HG03196 (cell line): ENCODE measurements around the gene TMEM167B.

Experiments used
- ATAC-seq: cut with Tn5 transposase; IDR thresholded peaks from one replicate; pipeline ENCODE4 v1.9.1; 2021; ENCODE audit not compliant: unreplicated experiment

Gene TMEM167B

DNA sequence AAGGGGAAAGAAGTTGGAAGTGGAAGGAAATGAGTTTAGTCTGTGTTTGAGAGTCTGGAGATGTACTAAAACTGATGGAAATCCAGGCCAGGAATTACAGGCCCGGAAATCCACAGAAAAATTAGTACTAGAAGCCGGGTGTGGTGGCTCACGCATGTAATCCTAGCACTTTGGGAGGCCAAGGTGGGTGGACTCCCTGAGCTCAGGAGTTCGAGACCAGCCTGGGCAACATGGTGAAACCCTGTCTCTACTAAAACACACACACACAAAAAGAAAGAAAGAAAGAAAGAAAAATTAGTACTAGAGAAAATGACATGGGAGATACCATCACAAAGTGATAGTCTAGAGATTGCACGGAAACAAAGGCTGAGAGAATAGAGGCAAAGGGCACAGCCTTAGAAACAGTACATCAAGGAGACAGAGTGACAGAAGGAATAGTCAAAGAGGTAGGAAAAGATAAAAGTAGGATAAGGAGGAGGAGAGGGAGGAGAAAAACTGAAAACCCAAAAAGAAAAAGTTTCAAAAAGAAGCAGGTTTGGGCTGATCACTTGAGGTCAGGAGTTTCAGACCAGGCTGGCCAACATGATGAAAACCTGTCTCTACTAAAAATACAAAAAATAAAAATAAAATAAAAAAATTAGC is 10.0 kb upstream of the TMEM167B start:
- ATAC-seq = no peak

DNA sequence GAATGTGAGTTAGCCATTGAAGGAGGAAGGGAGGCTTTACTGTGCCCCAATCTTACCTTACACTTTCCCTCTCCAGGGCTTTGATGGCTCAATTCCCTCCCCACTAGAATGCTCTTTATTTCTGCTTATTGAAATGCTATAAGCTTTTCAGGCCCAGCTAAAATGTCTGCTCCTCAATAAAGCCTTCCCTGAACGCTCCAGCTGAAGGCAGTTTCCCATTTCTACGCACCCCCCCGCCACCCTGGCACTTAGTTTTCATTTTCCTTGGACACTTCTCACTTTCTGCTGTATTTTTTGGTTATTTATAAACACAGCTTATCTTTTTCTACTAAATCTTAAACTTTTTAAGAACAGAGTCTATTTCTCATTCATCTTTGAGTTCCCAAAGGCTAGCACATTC is 7.1 kb upstream of the TMEM167B start:
- no peak for ATAC-seq

DNA sequence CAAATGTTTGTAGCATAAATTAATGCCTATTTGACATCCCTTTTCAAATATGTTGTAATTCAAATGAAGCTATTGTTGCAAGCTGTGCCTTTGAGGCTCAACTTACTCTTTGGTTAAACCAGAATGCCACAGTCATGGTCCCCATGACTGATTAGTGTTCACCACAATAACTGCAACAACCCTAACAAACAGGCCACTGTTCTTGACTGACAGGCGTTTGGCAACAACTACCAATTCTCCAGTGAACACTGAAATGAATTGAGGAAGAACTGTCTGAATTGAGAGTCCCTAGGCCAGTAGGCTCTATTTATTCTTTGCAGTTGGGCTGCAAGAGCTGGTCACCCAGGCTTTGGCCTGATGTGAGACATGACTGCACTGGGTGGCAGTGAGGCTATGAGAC is 6.6 kb upstream of the TMEM167B start:
- ATAC-seq = no peak

DNA sequence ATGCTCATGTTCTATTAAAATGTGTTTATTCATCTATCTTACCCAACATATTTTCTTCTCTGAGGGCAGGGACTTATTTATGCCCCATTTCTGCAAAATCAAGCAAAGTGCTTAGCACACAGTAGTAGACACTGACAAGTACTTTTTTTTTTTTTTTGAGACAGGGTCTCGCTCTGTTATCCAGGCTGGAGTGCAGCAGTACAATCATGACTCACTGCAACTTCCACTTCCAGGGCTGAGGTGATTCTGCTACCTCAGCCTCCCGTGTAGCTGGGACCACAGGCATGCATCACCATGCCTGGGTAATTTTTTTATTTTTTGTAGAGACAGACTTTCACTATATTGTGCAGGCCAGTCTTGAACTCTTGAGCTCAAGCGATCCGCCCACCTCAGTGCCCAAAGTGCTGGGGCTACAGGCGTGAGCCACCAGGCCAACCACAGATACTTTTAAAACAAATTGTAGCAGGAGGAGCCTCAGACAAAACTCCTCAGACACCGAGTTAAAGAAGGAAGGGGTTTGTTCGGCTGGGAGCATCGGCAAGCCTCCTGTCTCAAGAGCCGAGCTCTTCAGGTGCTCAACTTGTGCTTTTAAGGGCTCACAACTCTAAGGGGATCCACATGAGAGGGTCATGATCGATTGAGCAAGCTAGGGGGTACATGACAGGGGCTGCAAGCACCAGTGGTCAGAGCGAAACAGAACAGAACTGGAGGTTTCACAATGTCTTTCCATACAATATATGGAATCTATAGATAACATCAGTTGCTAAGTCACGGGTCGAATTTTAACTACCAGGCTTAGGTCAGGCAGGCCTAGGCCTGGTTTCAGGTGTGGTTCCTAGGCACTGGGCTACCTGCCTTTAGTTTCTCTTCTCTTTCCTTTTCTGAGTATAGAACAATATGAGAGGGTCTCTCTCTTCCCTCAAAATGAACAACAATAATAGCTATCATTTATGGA is 5.7 kb upstream of the TMEM167B start:
- no peak for ATAC-seq

DNA sequence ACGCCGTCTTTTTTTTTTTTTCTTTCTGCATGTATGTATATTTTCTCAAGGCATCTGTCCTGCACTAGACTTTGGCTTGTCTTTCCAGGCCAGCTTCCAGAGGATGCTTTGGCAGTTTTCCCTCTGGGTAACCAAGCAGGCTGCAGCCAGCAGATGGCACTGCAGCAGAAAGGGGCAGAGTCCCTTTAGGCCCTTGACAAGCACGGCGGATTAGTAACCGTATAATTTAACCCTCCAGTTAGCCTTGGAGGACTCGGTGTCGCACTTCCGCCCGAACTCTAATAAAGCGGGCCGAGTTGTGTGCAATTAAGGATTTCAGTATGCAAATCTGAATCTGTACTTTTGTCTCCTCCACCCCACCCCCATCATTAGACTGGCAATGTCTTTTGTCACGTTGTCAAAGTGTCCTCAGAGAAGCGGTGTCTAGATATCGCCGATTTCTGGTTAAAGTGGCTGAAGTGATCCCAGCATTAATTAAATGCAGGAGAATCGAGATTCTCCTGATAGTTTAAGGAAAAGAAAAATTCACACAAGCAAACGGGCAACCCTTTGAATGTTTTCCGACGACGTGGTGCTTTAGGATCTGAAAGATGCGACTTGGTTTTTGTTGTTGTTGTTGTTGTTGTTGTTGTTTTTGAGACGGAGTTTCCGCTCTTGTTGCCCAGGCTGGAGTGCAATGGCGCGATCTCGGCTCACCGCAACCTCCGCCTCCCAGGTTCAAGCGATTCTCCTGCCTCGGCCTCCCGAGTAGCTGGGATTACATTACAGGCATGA is 1.1 kb upstream of the TMEM167B start:
- no peak for ATAC-seq

DNA sequence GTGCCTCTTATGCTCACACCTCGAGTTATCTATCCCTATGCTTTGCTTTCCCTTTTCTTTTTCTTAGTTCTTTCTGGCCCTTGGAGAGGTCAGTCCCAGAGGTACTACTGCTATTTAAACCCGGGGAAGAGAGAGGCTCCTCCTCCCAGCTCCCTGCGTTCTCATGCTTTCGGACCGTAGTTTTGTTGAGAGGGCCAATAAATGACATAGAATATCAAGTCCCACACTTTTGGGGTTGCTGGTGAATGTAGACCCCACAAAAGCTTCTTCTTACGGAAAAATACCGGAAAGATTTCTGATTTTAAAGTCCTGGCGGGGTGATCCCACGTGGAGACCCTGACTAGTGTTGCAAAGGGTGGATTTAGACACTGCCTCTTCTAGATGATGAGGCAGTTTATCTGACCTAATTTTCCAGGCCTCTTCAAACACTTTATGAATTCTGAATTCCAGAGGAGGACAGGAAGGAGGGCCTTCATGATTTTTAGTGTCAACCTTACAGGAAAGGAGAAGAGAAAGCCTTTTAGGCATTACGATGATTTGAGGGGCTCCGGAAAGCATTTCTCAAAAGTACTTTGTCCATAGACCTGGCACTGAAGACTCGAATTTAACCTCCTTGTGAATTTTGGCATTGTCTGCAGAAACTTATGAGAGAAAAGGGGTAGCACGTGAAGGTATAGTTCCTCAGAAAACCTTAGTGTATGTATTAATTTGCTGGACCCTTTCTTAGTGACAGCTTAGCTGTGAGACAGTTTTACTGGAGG is 694 bp downstream of the TMEM167B start:
- ATAC-seq = peak; percentile 40

DNA sequence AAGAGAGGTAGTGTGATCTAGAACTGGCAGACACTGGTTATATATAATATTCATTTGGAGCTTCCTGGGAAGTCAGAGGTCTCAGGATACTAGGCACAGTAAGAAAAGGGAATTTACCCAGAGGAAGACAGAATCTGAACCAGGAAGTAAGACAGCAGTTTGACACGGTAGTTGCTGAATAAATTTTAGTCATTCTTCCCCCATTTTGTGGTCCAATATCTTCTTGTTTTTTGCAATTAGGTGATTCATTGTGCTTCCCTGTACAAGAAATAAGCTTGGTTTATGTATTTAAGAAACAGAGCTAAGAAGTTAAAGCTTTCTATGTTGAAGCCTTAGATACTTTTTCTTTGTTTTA is 1.3 kb downstream of the TMEM167B start:
- ATAC-seq = no peak

DNA sequence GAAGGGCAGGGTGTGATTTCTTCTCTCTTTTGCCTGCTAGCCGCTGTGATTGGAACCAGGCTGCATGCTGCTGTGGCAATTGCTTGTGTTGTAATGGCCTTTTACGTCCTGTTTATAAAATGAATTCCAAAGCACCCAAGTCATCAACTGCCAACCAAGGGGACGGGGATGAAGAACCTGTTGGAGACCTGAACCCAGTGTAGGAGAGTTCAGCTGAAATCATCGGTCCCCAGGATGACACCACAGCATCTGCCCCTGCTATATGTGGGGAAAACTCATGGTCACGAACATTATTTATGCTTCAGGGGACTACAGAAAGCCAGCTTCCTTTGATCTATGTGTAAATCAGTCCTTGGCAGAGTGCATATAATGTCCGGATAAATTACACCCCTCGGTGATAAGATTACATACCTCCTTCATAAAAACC is 3.8 kb downstream of the TMEM167B start:
- ATAC-seq = no peak

DNA sequence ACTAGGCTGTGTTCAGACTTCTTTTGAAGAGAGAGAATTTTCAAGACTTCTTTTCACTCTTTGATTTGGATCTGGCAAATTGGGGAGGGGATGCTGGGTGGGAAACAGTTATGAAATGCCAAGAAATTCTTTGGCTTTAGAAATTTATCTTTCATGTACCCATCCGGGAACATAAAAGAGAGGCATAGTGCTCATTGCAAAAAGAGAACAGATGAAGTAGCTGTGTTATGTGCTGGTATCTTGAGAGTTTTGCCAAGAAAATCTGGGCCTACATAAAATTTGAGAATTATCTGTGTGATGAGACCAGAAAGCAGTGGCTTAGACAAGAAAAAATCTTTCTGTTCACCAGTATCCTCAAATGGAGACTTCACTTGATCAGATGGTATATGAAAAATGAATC is 4.3 kb downstream of the TMEM167B start:
- no peak for ATAC-seq

DNA sequence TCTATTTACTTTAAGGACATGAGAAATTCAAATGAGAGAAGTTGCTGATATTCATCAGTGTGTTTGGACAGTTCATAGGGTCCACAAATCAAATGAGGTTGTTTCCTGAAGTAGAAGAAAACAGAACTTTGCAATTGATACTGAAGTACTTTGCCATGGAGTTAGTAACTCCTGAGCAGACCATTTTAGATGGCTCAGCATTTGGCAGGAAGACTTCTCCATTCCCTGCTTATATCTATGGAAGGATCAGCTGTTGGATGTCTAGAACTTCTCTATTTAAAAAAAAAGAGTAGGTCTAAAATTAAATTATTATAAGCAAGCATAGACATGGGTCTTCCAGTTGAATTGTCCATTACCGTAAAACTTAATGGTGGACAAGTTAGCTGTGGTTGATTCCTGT is 5.1 kb downstream of the TMEM167B start:
- ATAC-seq = no peak

DNA sequence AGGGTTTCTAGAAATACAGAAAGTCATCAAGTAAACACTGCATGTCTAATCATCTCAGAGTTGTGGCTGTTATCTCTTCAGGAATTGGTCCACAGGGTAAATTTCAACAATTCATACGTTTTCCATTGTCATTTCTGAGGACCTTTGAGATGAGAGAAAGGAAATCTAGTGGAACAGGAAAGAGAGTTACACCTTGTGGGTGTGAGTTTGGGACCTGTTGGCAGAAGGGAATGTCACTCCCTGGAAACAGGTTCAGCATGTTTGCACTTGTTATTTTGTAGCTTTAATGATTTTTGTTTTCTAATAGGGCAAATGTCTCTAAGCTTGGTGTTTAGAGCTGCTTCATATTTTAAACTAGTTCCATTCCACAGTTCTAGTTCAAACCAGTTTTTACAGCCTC is 5.6 kb downstream of the TMEM167B start:
- ATAC-seq = no peak

DNA sequence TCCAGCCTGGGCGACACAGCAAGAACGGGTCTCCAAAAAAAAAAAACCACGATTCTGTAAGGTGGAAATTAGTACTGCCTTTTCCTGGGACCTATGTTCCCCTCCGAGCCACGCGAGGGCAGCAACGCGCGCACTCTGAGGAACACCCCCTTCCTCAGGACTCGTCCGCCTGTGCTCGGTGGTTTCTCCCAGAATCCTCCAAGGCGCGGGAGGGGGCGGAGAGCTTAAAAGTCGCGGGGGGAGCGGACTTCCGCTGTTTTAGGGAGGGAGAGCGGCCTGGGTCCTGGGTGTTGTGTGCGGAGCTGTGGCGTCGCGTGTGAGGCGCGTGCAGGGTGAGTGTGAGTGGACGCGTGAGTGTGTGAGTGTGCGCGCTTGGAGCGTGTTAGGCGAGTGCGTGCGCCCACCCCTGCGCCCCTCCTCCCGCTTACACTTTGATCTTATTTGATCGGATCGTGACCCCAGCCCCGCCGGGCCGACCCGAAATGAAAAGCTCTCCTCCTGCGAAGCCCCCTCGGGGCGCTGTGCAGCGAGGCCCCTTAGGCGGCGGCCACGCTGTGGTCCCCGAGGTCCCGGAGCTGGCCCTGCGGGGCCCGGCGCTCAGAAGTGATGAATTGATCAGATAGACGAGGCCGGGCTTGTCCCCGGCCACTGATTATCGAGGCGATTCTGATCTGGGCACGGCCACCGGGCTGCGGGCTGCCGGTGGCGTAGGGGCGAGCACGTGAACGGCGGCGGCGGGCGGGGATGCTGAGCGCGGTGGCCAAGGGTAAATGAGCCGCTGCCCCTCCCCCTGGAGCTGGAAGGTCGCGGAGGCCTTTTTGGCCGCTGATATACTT is 9.6 kb downstream of the TMEM167B start:
- peak; percentile 89 for ATAC-seq

DNA sequence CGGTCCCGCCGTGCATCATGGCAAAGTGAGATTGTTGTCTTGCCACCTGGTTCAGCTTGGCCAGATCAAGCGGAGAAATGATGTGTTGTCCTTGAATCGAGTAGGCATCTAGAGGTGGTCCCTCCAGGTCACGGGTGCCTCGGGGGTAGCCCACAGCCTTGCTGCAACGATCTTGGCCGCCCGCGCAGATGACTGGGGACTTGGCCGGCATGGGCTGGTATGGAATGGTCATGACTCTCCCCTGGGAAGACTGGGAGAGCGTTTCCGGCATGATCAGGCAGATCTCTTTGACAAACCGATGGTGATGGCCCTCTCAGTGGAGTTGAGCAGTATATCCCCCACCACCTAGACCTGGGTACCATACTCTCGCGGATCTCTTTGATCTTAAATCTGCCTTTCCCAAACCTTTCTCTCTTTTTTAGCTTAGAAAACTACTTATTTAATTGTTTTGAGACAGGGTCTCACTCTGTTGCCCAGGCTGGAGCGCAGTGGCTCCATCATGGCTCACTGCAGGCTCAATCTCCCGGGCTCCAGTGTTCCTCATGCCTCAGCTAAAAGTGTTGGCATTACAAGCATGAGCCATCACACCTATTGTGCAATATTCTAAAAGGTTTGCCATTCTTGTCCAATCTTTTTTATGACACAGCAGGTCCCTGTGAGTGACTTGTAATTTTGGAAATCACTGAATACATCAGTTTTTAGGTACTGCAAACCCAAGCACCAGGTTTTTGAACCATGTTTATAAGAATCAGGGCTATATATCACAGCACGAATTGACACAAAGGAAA is 14.0 kb downstream of the TMEM167B start:
- ATAC-seq = no peak

DNA sequence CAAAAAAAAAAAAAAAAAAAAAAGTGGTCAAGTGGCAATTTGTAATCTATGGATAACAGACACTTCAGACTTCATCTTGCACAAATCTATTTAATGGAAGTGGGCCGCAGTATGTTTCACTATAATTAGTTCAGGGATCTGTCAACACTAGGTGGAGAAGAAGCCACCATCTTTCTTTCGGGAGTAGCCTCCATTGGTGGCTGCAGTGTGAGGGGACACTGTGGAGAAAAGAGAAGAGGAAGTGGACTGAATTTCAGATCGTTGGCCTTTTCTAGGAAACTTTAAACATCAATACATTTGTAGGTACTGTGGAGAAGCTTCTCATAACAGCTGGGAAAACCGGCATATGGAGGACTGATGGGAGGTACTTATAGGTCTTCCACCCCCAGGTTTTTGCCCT is 15.3 kb downstream of the TMEM167B start:
- no peak for ATAC-seq

DNA sequence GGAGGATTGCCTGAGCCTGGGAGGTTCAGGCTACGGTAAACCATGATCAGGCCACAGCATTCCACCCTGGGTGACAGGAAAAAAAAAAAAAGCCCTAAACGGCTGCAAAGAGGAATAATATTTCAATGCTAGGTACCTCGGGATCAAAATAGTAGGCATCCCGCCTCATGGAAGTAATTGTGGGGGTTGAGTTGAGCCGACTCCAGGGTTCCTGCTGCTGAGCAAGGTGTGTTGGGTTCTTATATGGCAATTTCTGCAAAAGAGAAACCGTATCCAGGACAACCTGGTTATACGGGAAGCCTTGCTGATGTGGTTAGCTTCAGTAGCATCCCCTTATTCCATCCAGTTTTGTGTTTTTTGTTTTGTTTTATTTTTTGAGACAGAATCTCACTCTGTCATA is 17.2 kb downstream of the TMEM167B start:
- ATAC-seq = no peak

DNA sequence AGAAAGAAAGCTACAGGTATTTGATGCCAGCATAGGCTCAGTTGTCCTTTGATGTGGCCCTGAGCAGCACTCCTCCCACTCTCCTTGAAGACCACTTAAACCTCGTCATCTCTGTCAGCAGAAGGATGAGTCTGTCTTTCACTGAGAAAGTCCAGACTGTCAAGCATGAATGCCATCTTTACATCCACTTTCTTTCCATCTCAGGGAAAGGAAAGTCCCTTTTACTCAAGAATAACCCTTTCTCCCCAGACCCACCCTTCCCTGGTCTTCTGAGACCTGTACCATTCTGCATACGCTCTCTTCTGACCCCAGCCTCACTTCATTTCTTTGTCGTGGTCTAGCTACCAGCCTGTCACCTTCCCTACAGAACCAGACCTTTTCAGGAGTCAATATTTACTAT is 19.3 kb downstream of the TMEM167B start:
- ATAC-seq = no peak

DNA sequence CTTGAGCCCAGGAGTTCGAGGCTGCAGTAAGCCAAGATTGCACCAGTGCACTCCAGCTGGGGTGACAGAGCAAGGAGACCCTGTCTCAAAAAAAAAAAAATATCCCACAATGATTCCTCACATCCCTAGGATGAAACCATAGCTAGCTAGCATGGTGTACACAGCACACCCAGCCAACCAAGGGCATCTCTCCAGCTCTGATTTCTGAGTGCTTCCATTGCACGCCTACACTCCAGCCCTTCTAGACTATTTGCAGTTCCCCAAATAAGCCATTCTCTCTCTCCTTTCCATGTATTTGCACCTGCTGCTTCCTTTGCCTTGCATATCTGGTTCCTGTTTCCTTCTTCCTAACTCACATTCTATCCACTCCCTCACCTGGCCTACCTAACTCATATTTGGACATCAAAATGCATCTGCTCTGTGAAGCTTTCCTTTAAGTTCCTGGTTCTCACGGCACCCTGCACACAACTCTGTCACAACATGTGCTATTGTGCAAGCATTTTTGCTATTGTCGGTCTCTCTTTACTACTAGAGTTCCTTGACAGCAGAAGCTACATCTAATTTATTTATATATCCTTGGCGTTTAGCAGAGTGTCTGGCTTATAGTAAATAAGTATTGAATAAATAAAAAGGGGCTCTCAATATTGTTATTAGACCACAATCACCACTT is 21.0 kb downstream of the TMEM167B start:
- no peak for ATAC-seq

DNA sequence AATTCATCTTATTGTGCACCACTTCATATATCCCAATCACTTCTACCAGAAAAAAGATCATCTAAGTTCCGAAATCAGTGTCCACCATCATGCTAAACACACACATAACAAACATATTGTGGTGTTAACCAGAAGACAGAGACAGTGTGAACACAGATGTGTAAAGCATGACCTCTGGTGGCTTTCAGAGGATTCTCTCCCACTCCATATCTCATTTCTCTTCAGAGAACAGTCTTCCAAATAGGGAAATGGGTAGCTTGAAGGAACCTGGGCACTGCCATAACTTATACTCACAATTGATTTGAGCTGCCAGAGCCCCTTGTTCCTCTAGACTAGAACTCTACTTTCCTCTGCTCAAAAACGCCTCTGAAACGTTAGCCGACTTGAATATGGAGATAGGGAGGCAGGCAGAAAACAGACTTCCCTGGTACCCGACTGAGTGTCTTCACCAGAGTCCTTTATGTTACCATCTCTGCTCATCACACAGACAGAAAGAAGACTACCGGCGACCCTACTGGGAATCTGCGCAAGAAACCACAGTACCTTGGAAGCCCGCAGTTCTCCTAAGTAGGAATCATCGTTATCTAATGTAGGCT is 21.6 kb downstream of the TMEM167B start:
- ATAC-seq = no peak
